ENCODE results near the gene PPM1M.
"Not testable (repeated sequence)": the region's sequence is repeated elsewhere in the genome, so short reads cannot be mapped to it uniquely, and the experiment has no call there.

Gene PPM1M

GRCh38 chr3:52247409-52248164 is 2.0 kb downstream of the PPM1M start:
- no peak for DNase-seq

GRCh38 chr3:52248165-52248541 is 2.6 kb downstream of the PPM1M start:
- DNase-seq: no peak

GRCh38 chr3:52248816-52249547 is 3.4 kb downstream of the PPM1M start:
- DNase-seq: no peak

GRCh38 chr3:52249683-52250082 is 4.1 kb downstream of the PPM1M start:
- no peak for DNase-seq

- no peak for DNase-seq
Observed at GRCh38 chr3:52250122-52250521, 4.6 kb downstream of the PPM1M start.

- peak; percentile 89 for DNase-seq
Observed at GRCh38 chr3:52253314-52254304, 8.1 kb downstream of the PPM1M start.

- DNase-seq: no peak
Observed at GRCh38 chr3:52254608-52255007, 9.0 kb downstream of the PPM1M start.

GRCh38 chr3:52256159-52256558 is 10.6 kb downstream of the PPM1M start:
- DNase-seq: no peak

- no peak for DNase-seq
Observed at GRCh38 chr3:52256622-52257021, 11.1 kb downstream of the PPM1M start.

GRCh38 chr3:52257911-52258310 is 12.4 kb downstream of the PPM1M start:
- no peak for DNase-seq

- DNase-seq: no peak
Observed at GRCh38 chr3:52259035-52259434, 13.5 kb downstream of the PPM1M start.

- no peak for DNase-seq
Observed at GRCh38 chr3:52259448-52259847, 13.9 kb downstream of the PPM1M start.

GRCh38 chr3:52262447-52262846 is 16.9 kb downstream of the PPM1M start:
- no peak for DNase-seq

- no peak for DNase-seq
Observed at GRCh38 chr3:52265387-52265786, 19.8 kb downstream of the PPM1M start.

GRCh38 chr3:52268036-52268435 is 22.5 kb downstream of the PPM1M start:
- DNase-seq: peak; percentile 64

- no peak for DNase-seq
Observed at GRCh38 chr3:52269776-52270175, 24.2 kb downstream of the PPM1M start.

- DNase-seq: no peak
Observed at GRCh38 chr3:52270252-52270754, 24.7 kb downstream of the PPM1M start.

- not testable (repeated sequence) for DNase-seq
Observed at GRCh38 chr3:52272172-52272571, 26.6 kb downstream of the PPM1M start.

GRCh38 chr3:52272831-52273230 is 27.3 kb downstream of the PPM1M start:
- DNase-seq: peak; percentile 32

- not testable (repeated sequence) for DNase-seq
Observed at GRCh38 chr3:52274781-52275180, 29.2 kb downstream of the PPM1M start.

- DNase-seq: peak; percentile 75
Observed at GRCh38 chr3:52277071-52277964, 31.8 kb downstream of the PPM1M start.

GRCh38 chr3:52277972-52278509 is 32.5 kb downstream of the PPM1M start:
- DNase-seq: no peak
